Ovary (tissue), 9 donors: Measurements from ENCODE around the gene ZFP1. TPM values are rescaled to one million over a fixed set of nuclear protein-coding genes. Genes with fewer than 3 reads are reported as not detected.

Experiments used
- DNase-seq, 5 donors: peaks; one replicate each; pipeline ENCODE4 v3.0.0-alpha.2; 2019 to 2020
- H3K27ac ChIP-seq, 2 donors: fragments of 200-600 bp; one replicate each; pipeline versions ENCODE4 v1.5.1 to v1.8.0; 2019 to 2022
- H3K27me3 ChIP-seq: fragments of 200-600 bp; one replicate; pipeline ENCODE4 v1.8.0; 2022
- H3K36me3 ChIP-seq: fragments of 200-600 bp; sonication (generic); one replicate; pipeline ENCODE4 v1.5.1; 2019
- H3K4me1 ChIP-seq: one replicate; pipeline ENCODE4 v1.8.1; 2013; ENCODE audit warnings: mild to moderate bottlenecking, moderate library complexity; ENCODE audit not compliant: insufficient read depth
- H3K4me3 ChIP-seq: fragments of 200-600 bp; sonication (generic); one replicate; pipeline ENCODE4 v1.5.1; 2017
- H3K9me3 ChIP-seq, 2 donors: fragments of 200-600 bp in 1 of 2; sonication (generic) in 1 of 2; one replicate each; pipeline versions ENCODE4 v1.5.1 to v1.8.1; 2013 to 2019; ENCODE audit warnings: mild to moderate bottlenecking in 1 of 2, moderate library complexity in 1 of 2
- CTCF ChIP-seq, 3 donors: fragments of 450-650 bp in 2 of 3; fragments of 200-600 bp in 1 of 3; IDR thresholded peaks; one replicate each; pipeline versions ENCODE4 v1.5.1 to v1.8.0; 2016 to 2022; ENCODE audit warnings: antibody characterized with exemption in 3 of 3, mild to moderate bottlenecking in 1 of 3
- EP300 ChIP-seq: sonication (generic); formaldehyde crosslinking; IDR thresholded peaks from one replicate; pipeline ENCODE4 v1.6.1; 2017; ENCODE audit warnings: antibody characterized with exemption
- POLR2A ChIP-seq: fragments of 450-650 bp; IDR thresholded peaks from one replicate; pipeline ENCODE4 v1.6.1; 2017; ENCODE audit warnings: antibody characterized with exemption, mild to moderate bottlenecking, moderate library complexity
- WGBS, 3 donors: extraction: QIAGEN DNeasy Blood & Tissue Kit in 1 of 3; methylation state at CpG; one replicate each; pipeline versions ENCODE4 v1.1.5 to v1.1.7; 2013 to 2017; 5-methylcytosine and 5-hydroxymethylcytosine counted together
- intact Hi-C, 4 donors: fragments of 100-400 bp; cut with DNase I; formaldehyde crosslinking; loops; one replicate each; pipeline versions ENCODE4 v1.11.0 to v1.15.1; 2022 to 2023
- polyA plus RNA-seq, 2 donors: library from polyadenylated mRNA; stranded (reverse); fragments of 200-250 nt in 1 of 2; fragments of 350-450 nt in 1 of 2; fragmentation: Illumina TruSeq in 1 of 2; extraction: RNeasy Lipid Tissue Mini Kit (QIAGEN cat#74804) in 1 of 2; gene quantifications; one replicate each; pipeline ENCODE4 v1.2.3, GENCODE V29; 2013 to 2014
- total RNA-seq, 7 donors: library from RNA; depleted of rRNA in 2 of 7; stranded (reverse); fragments of >200 nt in 2 of 7; fragmentation: NEBNext Ultra II Directional in 3 of 7; extraction: Animal tissue kit (Norgen Biotek cat#: 25700) in 3 of 7; gene quantifications; one replicate each; pipeline versions ENCODE4 v1.1.0 to v1.2.4, GENCODE V29; 2016 to 2023
- donor health status: DM: no; HTN: no; CAD: no; lungs with moderate emphysema.
- donor health status: DM: no; HTN: no; CAD: no.
- donor health status: Bipolar disorder and iron deficiency.
- donor health status: DM: yes; HTN: yes; CAD: no.
- donor health status: DM: no; HTN: no; CAD: no.
- donor health status: DM: yes; HTN: yes; CAD: no.

The ZFP1 gene
- total and polyA plus RNA-seq, 9 donors, result 7.2 to 22.3 (median 13.5) TPM

- H3K4me3 ChIP-seq, result no peak overlapping the region
- no peaks in the 10 kb centered on the region for H3K9me3 ChIP-seq
- no peak overlapping the region for H3K27ac ChIP-seq
- H3K36me3 ChIP-seq, result no peaks in the 10 kb centered on the region
- H3K27me3 ChIP-seq, result no peaks in the 10 kb centered on the region
- TF ChIP-seq EP300 (no peak), POLR2A (no peak), CTCF (IDR thresholded peaks at IDR 0.05) (no peak)
- intact Hi-C loops, result loop anchor here in 1 of 4 donors (10.0 kb wide), 1 partner anchor 575 kb away; no protein-coding TSS in a partner anchor
- no peak for DNase-seq
- H3K4me1 ChIP-seq, result no peaks in the 10 kb centered on the region
- 77 to 86% (median 81%) methylated on average over 8 of the region's 8 CpGs for WGBS, 3 donors
Measured at GRCh38 chr16:75189638-75190245, 41.4 kb downstream of the ZFP1 start.

GRCh38 chr16:75192606-75193264 is 44.4 kb downstream of the ZFP1 start:
- WGBS, 3 donors, result 94 to 95% (median 95%) methylated on average over 21 of the region's 21 CpGs
- TF ChIP-seq POLR2A, result no peak
- TF ChIP-seq CTCF (IDR thresholded peaks at IDR 0.05), result no peak
- no peak for TF ChIP-seq EP300
- Histone ChIP-seq H3K9me3 (no peaks in the 10 kb centered on the region), H3K27me3 (no peaks in the 10 kb centered on the region), H3K4me1 (no peaks in the 10 kb centered on the region), H3K4me3 (no peak overlapping the region), H3K36me3 (no peaks in the 10 kb centered on the region), H3K27ac (no peak overlapping the region)
- intact Hi-C loops, result loop anchor here in 1 of 4 donors (10.0 kb wide), 1 partner anchor 572 kb away; no protein-coding TSS in a partner anchor
- DNase-seq, result no peak

- WGBS, 3 donors, result 91 to 94% (median 93%) methylated on average over 4 of the region's 4 CpGs
- Histone ChIP-seq H3K9me3 (no peaks in the 10 kb centered on the region), H3K27ac (no peak overlapping the region), H3K27me3 (no peaks in the 10 kb centered on the region), H3K36me3 (no peaks in the 10 kb centered on the region), H3K4me1 (peaks cover 1% of the 10 kb centered on the region), H3K4me3 (no peak overlapping the region)
- DNase-seq, result no peak
- TF ChIP-seq POLR2A, result no peak
- no peak for TF ChIP-seq EP300
- no peak for TF ChIP-seq CTCF (IDR thresholded peaks at IDR 0.05)
- intact Hi-C loops, result loop anchor here in 1 of 4 donors (10.0 kb wide), 1 partner anchor 572 kb away; no protein-coding TSS in a partner anchor
Measured at GRCh38 chr16:75193265-75193650, 44.9 kb downstream of the ZFP1 start.

- H3K27me3 ChIP-seq, result no peaks in the 10 kb centered on the region
- no peaks in the 10 kb centered on the region for H3K9me3 ChIP-seq
- H3K36me3 ChIP-seq, result no peaks in the 10 kb centered on the region
- DNase-seq, result no peak
- no peak for TF ChIP-seq POLR2A
- no peak for TF ChIP-seq EP300
- no peak for TF ChIP-seq CTCF (IDR thresholded peaks at IDR 0.05)
- intact Hi-C loops, result loop anchor here in 1 of 4 donors (10.0 kb wide), 1 partner anchor 571 kb away; no protein-coding TSS in a partner anchor
- WGBS, 3 donors, result 80 to 83% (median 82%) methylated on average over 10 of the region's 10 CpGs
- H3K4me1 ChIP-seq, result peaks cover 1% of the 10 kb centered on the region
- no peak overlapping the region for H3K27ac ChIP-seq
- no peak overlapping the region for H3K4me3 ChIP-seq
Measured at GRCh38 chr16:75193730-75194444, 45.6 kb downstream of the ZFP1 start.
